LoVo (cell line): ENCODE measurements around the gene ZNF76.

Experiments
- DNase-seq: peaks from one replicate; pipeline ENCODE4 v3.0.0-alpha.2; 2016; ENCODE audit warnings: low spot score

ZNF76 gene

GRCh38 chr6:35259194-35259947 lies at the start of gene ZNF76:
TSS of gene ZNF76 (plus strand) at chr6:35259735. CDS start at chr6:35281152, 21,417 bp downstream.
- DNase-seq, result peak; percentile 98

- no peak for DNase-seq
These were observed 46.2 kb upstream of the ZNF76 start for GRCh38 chr6:35213298-35213791.

- no peak for DNase-seq
These were observed 45.4 kb upstream of the ZNF76 start, which contains the start of gene SCUBE3 for GRCh38 chr6:35213824-35214756. TSS of gene SCUBE3 (plus strand) at chr6:35213956. CDS start at chr6:35214419, 463 bp downstream.

GRCh38 chr6:35214869-35215664 lies 44.5 kb upstream of the ZNF76 start:
- no peak for DNase-seq

GRCh38 chr6:35215665-35216411 lies 43.7 kb upstream of the ZNF76 start:
- no peak for DNase-seq

GRCh38 chr6:35216412-35216732 lies 43.2 kb upstream of the ZNF76 start:
- DNase-seq, result no peak

- no peak for DNase-seq
These were observed 42.4 kb upstream of the ZNF76 start for GRCh38 chr6:35216851-35217811.

- DNase-seq, result no peak
These were observed 41.5 kb upstream of the ZNF76 start for GRCh38 chr6:35218021-35218420.

- DNase-seq, result no peak
These were observed 41.1 kb upstream of the ZNF76 start for GRCh38 chr6:35218456-35218855.

- no peak for DNase-seq
These were observed 39.7 kb upstream of the ZNF76 start for GRCh38 chr6:35219683-35220326.

GRCh38 chr6:35220711-35221110 lies 38.8 kb upstream of the ZNF76 start:
- DNase-seq, result no peak

- no peak for DNase-seq
These were observed 36.1 kb upstream of the ZNF76 start for GRCh38 chr6:35223396-35223795.

- DNase-seq, result no peak
These were observed 34.8 kb upstream of the ZNF76 start for GRCh38 chr6:35224720-35225119.

- no peak for DNase-seq
These were observed 31.1 kb upstream of the ZNF76 start for GRCh38 chr6:35228481-35228880.

GRCh38 chr6:35229304-35229703 lies 30.2 kb upstream of the ZNF76 start:
- no peak for DNase-seq

- no peak for DNase-seq
These were observed 29.0 kb upstream of the ZNF76 start for GRCh38 chr6:35230498-35230897.

- DNase-seq, result no peak
These were observed 28.6 kb upstream of the ZNF76 start for GRCh38 chr6:35230950-35231349.

- no peak for DNase-seq
These were observed 28.0 kb upstream of the ZNF76 start for GRCh38 chr6:35231563-35231962.

GRCh38 chr6:35234901-35235300 lies 24.6 kb upstream of the ZNF76 start:
- DNase-seq, result no peak

- DNase-seq, result no peak
These were observed 23.3 kb upstream of the ZNF76 start for GRCh38 chr6:35236223-35236622.
